B cell (primary cell): ENCODE results near the gene STOML1. TPM values are rescaled to one million over a fixed set of nuclear protein-coding genes. Genes with fewer than 3 reads are reported as not detected.

Experiments
- ATAC-seq: fragments of 200-7000 bp; cut with Tn5 transposase; one replicate; pipeline ENCODE4 v1.10.0; 2021; ENCODE audit warnings: low read depth, mild to moderate bottlenecking, moderate number of reproducible peaks, moderate library complexity
- CTCF ChIA-PET: fragments of 350-600 bp; sonication (Branson Sonifier 250); formaldehyde crosslinking; loops from one replicate; lab custom pipeline; 2021; ENCODE audit warnings: antibody characterized with exemption, inconsistent platforms; lab: Charles Lee
- POLR2A ChIA-PET: fragments of 350-600 bp; sonication (Branson Sonifier 250); formaldehyde crosslinking; loops from one replicate; lab custom pipeline; 2021; ENCODE audit warnings: antibody characterized with exemption; lab: Charles Lee
- DNase-seq: peaks from one replicate; pipeline ENCODE4 v3.0.0; 2013
- H2AFZ ChIP-seq: 2 replicates; pipeline ENCODE4 v1.6.1; 2012; ENCODE audit warnings: mild to moderate bottlenecking, low read depth, low read length; ENCODE audit not compliant: insufficient read depth, poor library complexity, severe bottlenecking
- H3K27ac ChIP-seq, 2 donors: 1 replicate in 1 of 2; 2 replicates in 1 of 2; pipeline ENCODE4 v1.5.1; 2012 to 2013; ENCODE audit warnings: low read length in 2 of 2, mild to moderate bottlenecking in 2 of 2, moderate library complexity in 1 of 2
- H3K27me3 ChIP-seq, 4 experiments: fragments of 200-600 bp in 1 of 4; sonication (generic) in 1 of 4; replicated peaks in 1 of 4; 1 replicate in 2 of 4; 2 replicates in 2 of 4; pipeline versions ENCODE4 v1.6.1 to v1.7.0; 2013 to 2016; ENCODE audit warnings: low read length in 3 of 4, mild to moderate bottlenecking in 2 of 4, mixed read lengths in 1 of 4, moderate library complexity in 1 of 4; ENCODE audit not compliant: insufficient read depth in 4 of 4, control insufficient read depth in 3 of 4; ENCODE audit errors: control extremely low read depth in 1 of 4
- H3K36me3 ChIP-seq, 2 experiments: replicated peaks in 1 of 2; 1 replicate in 1 of 2; 2 replicates in 1 of 2; pipeline versions ENCODE4 v1.6.1 to v1.7.1; 2013; ENCODE audit warnings: low read length in 1 of 2; ENCODE audit not compliant: insufficient read depth in 2 of 2, control insufficient read depth in 1 of 2; ENCODE audit errors: control extremely low read depth in 1 of 2, extremely low read depth in 1 of 2
- H3K4me1 ChIP-seq, 2 donors: fragments of 200-600 bp in 1 of 2; sonication (generic) in 1 of 2; 1 replicate in 1 of 2; 2 replicates in 1 of 2; pipeline versions ENCODE4 v1.5.1 to v1.6.1; 2013 to 2017; ENCODE audit warnings: low read length in 2 of 2; ENCODE audit not compliant: control insufficient read depth in 2 of 2, insufficient read depth in 2 of 2
- H3K4me2 ChIP-seq: replicated peaks from 2 replicates; pipeline ENCODE3; 2012; ENCODE audit warnings: mild to moderate bottlenecking, low read depth, low read length; ENCODE audit not compliant: poor library complexity, severe bottlenecking
- H3K4me3 ChIP-seq, 5 experiments: fragments of 200-600 bp in 1 of 5; sonication (generic) in 1 of 5; 1 replicate in 3 of 5; 2 replicates in 2 of 5; pipeline versions ENCODE4 v1.5.1 to v1.7.0; 2011 to 2016; ENCODE audit warnings: low read length in 4 of 5, mild to moderate bottlenecking in 4 of 5, low read depth in 2 of 5, control low read depth in 1 of 5, moderate library complexity in 1 of 5; ENCODE audit not compliant: insufficient read depth in 1 of 5; ENCODE audit errors: control extremely low read depth in 1 of 5, extremely low read depth in 1 of 5
- H3K79me2 ChIP-seq: fragments of 200-600 bp; sonication (generic); one replicate; pipeline ENCODE4 v1.6.0; 2016; ENCODE audit warnings: low read length; ENCODE audit not compliant: control insufficient read depth, insufficient read depth
- H3K9ac ChIP-seq: fragments of 200-600 bp; sonication (generic); 2 replicates; pipeline ENCODE4 v1.6.1; 2017; ENCODE audit warnings: mild to moderate bottlenecking, low read length, moderate library complexity
- H3K9me3 ChIP-seq, 3 donors: one replicate each; pipeline versions ENCODE4 v1.6.1 to v1.7.1; 2013; ENCODE audit warnings: low read length in 2 of 3; ENCODE audit not compliant: control insufficient read depth in 2 of 3, insufficient read depth in 1 of 3; ENCODE audit errors: control extremely low read depth in 1 of 3
- H4K20me1 ChIP-seq: 2 replicates; pipeline ENCODE4 v1.6.0; 2012; ENCODE audit warnings: mild to moderate bottlenecking, low read length; ENCODE audit not compliant: insufficient read depth, control insufficient read depth, poor library complexity, severe bottlenecking
- H3K27ac Mint-ChIP-seq: one replicate; pipeline ENCODE4 v1.8.0; 2021; ENCODE audit warnings: mixed read lengths
- H3K27me3 Mint-ChIP-seq: one replicate; pipeline ENCODE4 v1.8.0; 2021; ENCODE audit warnings: mixed read lengths
- H3K4me1 Mint-ChIP-seq: one replicate; pipeline ENCODE4 v1.8.0; 2021; ENCODE audit warnings: mixed read lengths
- H3K4me3 Mint-ChIP-seq: one replicate; pipeline ENCODE4 v1.8.0; 2021; ENCODE audit warnings: mixed read lengths
- H3K9me3 Mint-ChIP-seq: one replicate; pipeline ENCODE4 v1.8.0; 2022; ENCODE audit warnings: mixed read lengths; ENCODE audit not compliant: insufficient read depth
- CTCF ChIP-seq: fragments of 200-600 bp; IDR thresholded peaks from one replicate; pipeline ENCODE4 v1.8.0; 2022; ENCODE audit warnings: antibody characterized with exemption, mild to moderate bottlenecking
- EZH2 ChIP-seq: IDR thresholded peaks from 2 replicates; pipeline ENCODE4 v1.6.1; 2012; ENCODE audit warnings: borderline replicate concordance, low read depth, mild to moderate bottlenecking, moderate library complexity, low read length; ENCODE audit not compliant: insufficient read depth, poor library complexity, severe bottlenecking
- WGBS: methylation state at CpG from one replicate; pipeline ENCODE4 v1.1.5; 2013; ENCODE audit warnings: missing lambda C conversion rate; ENCODE audit not compliant: insufficient coverage; 5-methylcytosine and 5-hydroxymethylcytosine counted together
- intact Hi-C: fragments of 100-400 bp; cut with micrococcal nuclease; formaldehyde crosslinking; loops from one replicate; pipeline ENCODE4 v1.10.0; 2022
- polyA plus RNA-seq: library from polyadenylated mRNA; depleted of rRNA; stranded (reverse); fragments of >200 nt; gene quantifications from 2 replicates; pipeline ENCODE4 v1.2.3, GENCODE V29; 2012
- total RNA-seq, 2 donors: library from RNA; stranded (reverse); fragments of 120-200 nt in 1 of 2; gene quantifications; 1 replicate in 1 of 2; 2 replicates in 1 of 2; pipeline versions ENCODE4 v1.2.3 to v1.2.4, GENCODE V29; 2013 to 2022

Gene STOML1
- total and polyA plus RNA-seq, 2 donors (not counting 1 experiment from before 2014, with no cell fraction given), result 6.2 to 11.3 TPM

GRCh38 chr15:73952913-73953750, 39.0 kb downstream of the STOML1 start:
- Mint-ChIP-seq H3K4me1 (peaks cover 12% of the 10 kb centered on the region), H3K27ac (no peak overlapping the region), H3K4me3 (no peak overlapping the region), H3K27me3 (peaks cover 12% of the 10 kb centered on the region), H3K9me3 (no peaks in the 10 kb centered on the region)
- H3K4me3 ChIP-seq, result no peak overlapping the region
- H3K27me3 ChIP-seq, result peaks cover 0 to 10% (median 0%) of the 10 kb centered on the region in 4 experiments
- intact Hi-C loops, result no loop called here
- POLR2A ChIA-PET, result no interaction called here
- no peak overlapping the region for H3K9ac ChIP-seq
- H3K79me2 ChIP-seq, result no peaks in the 10 kb centered on the region
- no peak for DNase-seq
- no peak overlapping the region for H2AFZ ChIP-seq
- H3K9me3 ChIP-seq, result no peaks in the 10 kb centered on the region
- 95% methylated on average over 9 of the region's 10 CpGs for WGBS
- CTCF ChIA-PET, result interaction anchor here (2.7 kb wide), 1 partner anchor 19 kb away, joined by 6 read pairs; no protein-coding TSS in a partner anchor
- ATAC-seq, result no peak
- no peaks in the 10 kb centered on the region for H4K20me1 ChIP-seq
- no peak overlapping the region for H3K4me2 ChIP-seq
- H3K4me1 ChIP-seq, result peaks cover 6 to 10% of the 10 kb centered on the region in 2 donors
- TF ChIP-seq EZH2 (no peak), CTCF (no peak)
- H3K36me3 ChIP-seq, result no peaks in the 10 kb centered on the region
- no peak overlapping the region for H3K27ac ChIP-seq
